Tibial artery (tissue), 4 donors: ENCODE data around the gene RRAGD.

Source experiments
- DNase-seq, 2 donors: peaks; one replicate each; pipeline ENCODE4 v3.0.0-alpha.2; 2019
- H3K27ac ChIP-seq, 2 donors: fragments of 200-600 bp; sonication (generic) in 1 of 2; 1 replicate in 1 of 2; 2 replicates in 1 of 2; pipeline ENCODE4 v1.5.1; 2018 to 2019; ENCODE audit warnings: mild to moderate bottlenecking in 1 of 2
- H3K27me3 ChIP-seq, 2 donors: fragments of 200-600 bp; sonication (generic) in 1 of 2; one replicate each; pipeline versions ENCODE4 v1.5.1 to v1.6.0; 2016 to 2019
- H3K36me3 ChIP-seq, 3 donors: fragments of 200-600 bp; sonication (generic) in 2 of 3; one replicate each; pipeline ENCODE4 v1.5.1; 2016 to 2019; ENCODE audit warnings: mild to moderate bottlenecking in 2 of 3
- H3K4me1 ChIP-seq, 4 donors: fragments of 200-600 bp; sonication (generic) in 2 of 4; 1 replicate in 3 of 4; 2 replicates in 1 of 4; pipeline ENCODE4 v1.5.1; 2016 to 2019
- H3K4me3 ChIP-seq, 2 donors: fragments of 200-600 bp; sonication (generic) in 1 of 2; 1 replicate in 1 of 2; 2 replicates in 1 of 2; pipeline ENCODE4 v1.5.1; 2018 to 2019; ENCODE audit warnings: mild to moderate bottlenecking in 2 of 2
- H3K9me3 ChIP-seq, 3 donors: fragments of 200-600 bp; sonication (generic) in 1 of 3; one replicate each; pipeline ENCODE4 v1.5.1; 2016 to 2019
- CTCF ChIP-seq, 2 experiments: fragments of 200-600 bp in 1 of 2; fragments of 450-650 bp in 1 of 2; IDR thresholded peaks; one replicate each; pipeline ENCODE4 v1.5.1; 2017 to 2019; ENCODE audit warnings: antibody characterized with exemption in 2 of 2, mild to moderate bottlenecking in 1 of 2, moderate library complexity in 1 of 2
- intact Hi-C: fragments of 100-400 bp; cut with DNase I; formaldehyde crosslinking; loops from one replicate; pipeline ENCODE4 v1.15.0; 2023; ENCODE audit warnings: low total_unique reads

RRAGD gene

GRCh38 chr6:89375427-89376267 is 36.4 kb downstream of the RRAGD start:
- Histone ChIP-seq H3K4me3 (no peak overlapping the region), H3K36me3 (no peaks in the 10 kb centered on the region), H3K4me1 (peaks cover 0 to 5% (median 0%) of the 10 kb centered on the region in 4 donors), H3K9me3 (no peaks in the 10 kb centered on the region), H3K27ac (no peak overlapping the region), H3K27me3 (no peaks in the 10 kb centered on the region)
- intact Hi-C loops, result no loop called here
- no peak for TF ChIP-seq CTCF (IDR thresholded peaks at IDR 0.05)
- DNase-seq, result no peak

- H3K4me3 ChIP-seq, result no peak overlapping the region
- peaks cover 0 to 15% (median 7%) of the 10 kb centered on the region in 4 donors for H3K4me1 ChIP-seq
- DNase-seq, result no peak
- TF ChIP-seq CTCF (IDR thresholded peaks at IDR 0.05), result no peak
- no peak overlapping the region for H3K27ac ChIP-seq
- intact Hi-C loops, result no loop called here
- no peaks in the 10 kb centered on the region for H3K9me3 ChIP-seq
- no peaks in the 10 kb centered on the region for H3K27me3 ChIP-seq
- H3K36me3 ChIP-seq, result no peaks in the 10 kb centered on the region
These were observed 39.6 kb downstream of the RRAGD start for GRCh38 chr6:89372506-89372901.

- intact Hi-C loops, result no loop called here
- Histone ChIP-seq H3K4me3 (no peak overlapping the region), H3K36me3 (no peaks in the 10 kb centered on the region), H3K27me3 (no peaks in the 10 kb centered on the region), H3K4me1 (peaks cover 0 to 15% (median 7%) of the 10 kb centered on the region in 4 donors), H3K9me3 (no peaks in the 10 kb centered on the region), H3K27ac (no peak overlapping the region)
- DNase-seq, result peak; percentile 63 to 81
- peak; percentile 78 to 86 for TF ChIP-seq CTCF (IDR thresholded peaks at IDR 0.05)
These were observed 40.1 kb downstream of the RRAGD start for GRCh38 chr6:89371849-89372505.

GRCh38 chr6:89368999-89369398 is 43.1 kb downstream of the RRAGD start:
- peak in 1 of 2 donors; percentile 84 for DNase-seq
- Histone ChIP-seq H3K9me3 (no peaks in the 10 kb centered on the region), H3K27ac (peak overlapping the region in 1 of 2 donors; percentile 12), H3K27me3 (no peaks in the 10 kb centered on the region), H3K36me3 (no peaks in the 10 kb centered on the region), H3K4me3 (no peak overlapping the region), H3K4me1 (peaks cover 0 to 15% (median 7%) of the 10 kb centered on the region in 4 donors)
- intact Hi-C loops, result loop anchor here (10.0 kb wide), 1 partner anchor 46 kb away; the partner anchor contains the start of gene RRAGD
- TF ChIP-seq CTCF (IDR thresholded peaks at IDR 0.05), result peak; percentile 45 to 51

- no peaks in the 10 kb centered on the region for H3K9me3 ChIP-seq
- H3K27ac ChIP-seq, result no peak overlapping the region
- no peaks in the 10 kb centered on the region for H3K27me3 ChIP-seq
- intact Hi-C loops, result loop anchor here (10.0 kb wide), 1 partner anchor 47 kb away; the partner anchor contains the start of gene RRAGD
- H3K36me3 ChIP-seq, result no peaks in the 10 kb centered on the region
- peak; percentile 71 to 77 for TF ChIP-seq CTCF (IDR thresholded peaks at IDR 0.05)
- DNase-seq, result peak; percentile 67 to 72
- peaks cover 0 to 15% (median 7%) of the 10 kb centered on the region in 4 donors for H3K4me1 ChIP-seq
- H3K4me3 ChIP-seq, result no peak overlapping the region
These were observed 44.0 kb downstream of the RRAGD start for GRCh38 chr6:89368107-89368506.
